Activated CD8-positive, alpha-beta memory T cell treated with anti-CD3 and anti-CD28 coated beads, Interleukin-2, amount 50 U/mL, for 48 hours (primary cell): ENCODE data around the gene KMT5B.

ENCODE experiments used
- DNase-seq: peaks from one replicate; pipeline ENCODE4 v3.0.0-alpha.2; 2020

KMT5B gene

GRCh38 chr11:68142441-68143309, 70.4 kb downstream of the KMT5B start:
- no peak for DNase-seq

GRCh38 chr11:68142028-68142412, 71.1 kb downstream of the KMT5B start:
- DNase-seq, result peak; percentile 77

GRCh38 chr11:68141246-68142027, 71.7 kb downstream of the KMT5B start:
- DNase-seq, result no peak

- no peak for DNase-seq
These were observed 72.4 kb downstream of the KMT5B start for GRCh38 chr11:68140496-68141245.

- no peak for DNase-seq
These were observed 74.9 kb downstream of the KMT5B start for GRCh38 chr11:68138237-68138636.

GRCh38 chr11:68137833-68138232, 75.3 kb downstream of the KMT5B start:
- DNase-seq, result no peak

GRCh38 chr11:68136866-68137265, 76.2 kb downstream of the KMT5B start:
- DNase-seq, result no peak

- no peak for DNase-seq
These were observed 77.9 kb downstream of the KMT5B start for GRCh38 chr11:68135161-68135560.

GRCh38 chr11:68133761-68134160, 79.3 kb downstream of the KMT5B start:
- no peak for DNase-seq

- DNase-seq, result no peak
These were observed 83.0 kb downstream of the KMT5B start for GRCh38 chr11:68130121-68130520.

- DNase-seq, result no peak
These were observed 84.3 kb downstream of the KMT5B start for GRCh38 chr11:68128682-68129327.

- DNase-seq, result no peak
These were observed 85.1 kb downstream of the KMT5B start for GRCh38 chr11:68127714-68128681.

- DNase-seq, result no peak
These were observed 87.9 kb downstream of the KMT5B start for GRCh38 chr11:68125164-68125563.

- DNase-seq, result no peak
These were observed 90.1 kb downstream of the KMT5B start for GRCh38 chr11:68122936-68123539.

- DNase-seq, result peak; percentile 94
These were observed 91.8 kb downstream of the KMT5B start, which contains the start of gene CHKA for GRCh38 chr11:68121067-68121899. Gene CHKA (minus strand): TSS chr11:68121388. CDS start chr11:68121177, 211 bp downstream.

GRCh38 chr11:68120273-68121066, 92.6 kb downstream of the KMT5B start:
- peak; percentile 68 for DNase-seq

GRCh38 chr11:68118706-68119448, 94.2 kb downstream of the KMT5B start:
- no peak for DNase-seq

GRCh38 chr11:68117853-68118470, 95.1 kb downstream of the KMT5B start:
- DNase-seq, result no peak
